Measurements from ENCODE around the gene OASL.
A peak's percentile ranks its signal among the peaks of the same experiment; 100 is the strongest.
"Not testable (repeated sequence)": the region's sequence is repeated elsewhere in the genome, so short reads cannot be mapped to it uniquely, and the experiment has no call there.

Gene OASL

GRCh38 chr12:121038861-121039668 is at the start of gene OASL:
Gene OASL, minus strand, starts transcription at chr12:121039246. Its CDS starts 275 bp downstream, at chr12:121038971.
- DNase-seq (ENCODE audit: low read depth in 2 of 3, low spot score in 2 of 3) = peak in 1 of 3 experiments; percentile 40

- DNase-seq (ENCODE audit: low read depth in 2 of 3, low spot score in 2 of 3) = no peak
Observed at GRCh38 chr12:121088195-121088585, 49.1 kb upstream of the OASL start.

DNA sequence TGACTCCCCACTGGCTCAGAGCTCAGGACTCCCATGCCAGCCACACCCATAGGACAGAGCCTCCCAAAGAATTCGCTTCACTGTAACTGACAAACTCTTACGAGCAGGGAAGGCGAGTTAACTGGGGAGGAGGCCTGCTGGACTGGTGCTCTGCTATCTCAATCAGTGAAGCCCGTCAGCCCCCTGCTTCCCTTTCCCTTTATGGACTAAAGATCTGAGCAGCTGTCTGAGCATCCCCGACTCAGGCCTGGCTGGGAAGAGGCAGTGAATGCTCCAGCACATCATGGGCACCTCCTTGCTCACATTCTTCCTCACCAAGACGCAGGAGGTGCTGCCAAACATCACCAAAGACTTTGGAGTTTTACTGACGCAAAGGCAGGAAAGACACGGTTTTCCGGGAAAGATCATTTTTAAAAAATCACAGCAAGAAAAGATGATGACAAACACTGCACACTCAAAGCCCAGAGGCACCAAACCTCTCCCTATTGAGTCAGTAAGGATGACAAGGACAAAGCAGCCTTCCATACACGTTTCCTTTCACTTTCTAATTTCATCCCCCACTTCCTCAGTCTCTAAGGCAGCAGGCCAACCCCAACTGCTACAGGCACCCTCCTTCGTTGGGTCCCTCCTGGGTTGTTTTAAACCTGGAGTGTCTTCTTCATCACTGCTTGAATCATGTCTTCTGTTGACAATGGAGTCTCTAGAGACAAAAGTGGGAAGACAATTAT is 48.6 kb upstream of the OASL start:
- DNase-seq (ENCODE audit: low read depth in 2 of 3, low spot score in 2 of 3) = no peak

- no peak for DNase-seq (ENCODE audit: low read depth in 2 of 3, low spot score in 2 of 3)
Observed at GRCh38 chr12:121086781-121087295, 47.8 kb upstream of the OASL start.

DNA sequence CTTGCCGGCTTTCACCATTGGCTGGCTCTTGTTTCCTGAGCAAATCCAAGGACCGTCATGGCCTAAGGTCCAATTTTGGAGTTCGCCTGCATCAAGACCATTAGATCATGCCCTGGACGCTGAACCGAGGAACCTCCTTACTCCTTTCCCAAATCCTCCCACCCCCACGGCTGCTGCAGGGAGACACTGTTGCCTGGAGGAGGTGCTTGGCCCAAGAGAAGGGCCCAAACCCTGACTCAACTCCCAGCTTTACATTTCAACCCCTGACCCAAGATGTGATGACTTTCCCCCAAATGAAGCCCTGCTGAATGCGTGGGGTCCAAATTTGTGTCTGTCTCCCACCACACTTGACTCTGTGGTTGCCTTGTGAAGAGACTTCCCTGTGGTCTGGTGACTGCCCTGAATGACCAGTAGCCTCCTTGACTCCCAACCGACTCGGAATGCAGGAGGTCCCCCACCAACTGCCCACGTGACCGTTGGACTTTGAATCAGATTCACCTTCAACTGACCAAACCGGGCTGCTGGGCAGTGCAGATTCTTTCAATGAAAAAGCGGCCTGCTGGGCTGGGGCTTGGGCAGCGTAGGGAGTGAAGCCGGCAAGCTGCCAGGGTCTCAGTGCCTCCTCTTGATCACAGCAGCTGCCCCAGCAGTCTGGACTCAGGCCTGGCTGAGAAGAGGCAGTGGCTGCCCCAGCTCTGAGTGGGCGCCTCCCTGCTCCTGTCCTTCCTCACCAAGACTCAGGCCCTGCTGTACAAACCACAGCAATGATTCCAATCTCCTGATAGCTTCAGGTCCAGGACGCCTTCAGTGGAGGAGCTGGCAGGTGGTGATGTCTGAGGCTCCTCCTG is 46.7 kb upstream of the OASL start:
- no peak for DNase-seq (ENCODE audit: low read depth in 2 of 3, low spot score in 2 of 3)

GRCh38 chr12:121085069-121085468 is 46.0 kb upstream of the OASL start:
- no peak for DNase-seq (ENCODE audit: low read depth in 2 of 3, low spot score in 2 of 3)

- no peak for DNase-seq (ENCODE audit: low read depth in 2 of 3, low spot score in 2 of 3)
Observed at GRCh38 chr12:121084229-121084628, 45.2 kb upstream of the OASL start.

DNA sequence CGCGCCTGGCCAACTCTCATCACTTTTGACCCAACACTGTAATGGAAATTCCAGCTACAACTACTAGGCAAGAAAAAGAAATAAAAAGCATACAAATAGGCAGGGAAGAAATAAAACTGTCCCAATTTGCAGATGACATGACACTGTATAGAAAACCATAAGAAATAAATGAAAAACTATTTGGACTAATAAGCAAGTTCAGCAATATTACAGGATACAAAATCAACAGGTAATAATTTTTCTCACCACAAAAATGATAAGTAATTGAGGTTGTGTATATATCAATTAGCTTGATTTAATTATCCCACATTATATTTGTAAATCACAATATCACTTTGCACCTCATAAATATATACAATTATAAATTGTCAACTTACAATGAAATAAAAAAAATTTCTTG is 41.9 kb upstream of the OASL start:
- no peak for DNase-seq (ENCODE audit: low read depth in 2 of 3, low spot score in 2 of 3)

DNA sequence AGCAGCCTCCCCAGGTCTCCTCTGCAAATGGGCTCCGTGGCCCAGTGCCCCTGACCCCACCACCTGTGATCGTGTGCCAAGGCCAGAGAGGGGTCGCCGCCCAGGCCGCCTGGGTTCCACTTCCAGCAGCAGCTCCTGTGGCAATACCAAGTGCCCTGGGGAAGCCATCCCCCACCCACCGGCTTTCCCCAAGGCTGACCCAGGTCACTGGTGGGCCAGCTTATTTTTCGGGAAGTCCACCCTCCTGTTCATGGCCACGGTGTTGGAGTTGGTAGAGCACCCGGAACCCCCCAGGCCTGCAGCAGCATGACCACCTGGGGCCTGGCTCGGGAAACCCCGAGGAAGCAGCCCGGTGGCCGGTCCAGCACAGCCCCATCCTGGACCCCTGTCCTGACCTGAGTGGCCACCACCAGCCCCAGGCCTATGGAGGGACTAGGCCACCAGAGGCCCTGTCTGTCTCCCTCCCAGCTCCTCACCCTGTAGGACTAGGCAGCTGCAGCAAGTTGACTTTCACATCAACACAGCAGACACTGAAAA is 40.8 kb upstream of the OASL start:
- no peak for DNase-seq (ENCODE audit: low read depth in 2 of 3, low spot score in 2 of 3)

- DNase-seq (ENCODE audit: low read depth in 2 of 3, low spot score in 2 of 3) = not testable (repeated sequence)
Observed at GRCh38 chr12:121077440-121077839, 38.4 kb upstream of the OASL start.

GRCh38 chr12:121075911-121076310 is 36.9 kb upstream of the OASL start:
- DNase-seq (ENCODE audit: low read depth in 2 of 3, low spot score in 2 of 3) = not testable (repeated sequence)

DNA sequence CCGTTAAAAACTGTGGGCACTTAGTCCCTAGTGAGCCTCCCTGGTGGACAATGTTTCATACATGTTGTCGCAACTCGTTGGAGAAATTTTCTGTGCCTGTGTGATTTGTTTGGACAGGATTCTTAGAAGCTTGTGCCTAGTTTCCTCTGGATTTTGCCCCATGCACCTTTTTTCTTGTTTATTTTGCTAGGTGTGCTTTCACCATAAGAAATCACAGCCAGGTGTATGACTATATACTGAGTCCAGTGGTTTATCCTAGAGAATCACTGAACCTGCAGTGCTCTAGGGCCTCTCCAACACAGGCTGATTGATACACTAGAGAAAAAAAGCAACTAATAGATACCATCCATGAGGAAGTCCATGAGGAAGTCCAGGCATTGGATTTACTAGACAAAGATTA is 33.1 kb upstream of the OASL start:
- no peak for DNase-seq (ENCODE audit: low read depth in 2 of 3, low spot score in 2 of 3)

DNA sequence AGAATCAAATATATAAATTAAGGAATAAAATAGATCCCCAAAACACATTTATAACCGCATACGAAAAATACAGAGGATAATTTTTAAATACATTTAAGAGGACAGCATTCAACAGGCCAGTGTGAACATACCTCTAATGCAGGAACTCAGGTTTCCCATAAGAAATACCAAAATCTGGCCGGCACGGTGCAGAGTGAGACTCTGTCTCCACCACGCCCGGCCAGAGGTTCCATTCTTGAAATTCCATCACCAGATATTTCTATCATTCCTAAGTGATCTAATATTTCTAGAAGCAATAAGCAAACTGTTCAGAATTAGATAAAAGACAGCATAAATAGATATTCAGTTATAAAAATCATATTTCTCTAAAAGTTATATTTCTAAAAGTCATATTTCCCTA is 30.2 kb upstream of the OASL start:
- no peak for DNase-seq (ENCODE audit: low read depth in 2 of 3, low spot score in 2 of 3)

GRCh38 chr12:121065345-121065744 is 26.3 kb upstream of the OASL start:
- DNase-seq (ENCODE audit: low read depth in 2 of 3, low spot score in 2 of 3) = no peak

- DNase-seq (ENCODE audit: low read depth in 2 of 3, low spot score in 2 of 3) = not testable (repeated sequence)
Observed at GRCh38 chr12:121064586-121064985, 25.5 kb upstream of the OASL start.

GRCh38 chr12:121064116-121064515 is 25.1 kb upstream of the OASL start:
- DNase-seq (ENCODE audit: low read depth in 2 of 3, low spot score in 2 of 3) = no peak

DNA sequence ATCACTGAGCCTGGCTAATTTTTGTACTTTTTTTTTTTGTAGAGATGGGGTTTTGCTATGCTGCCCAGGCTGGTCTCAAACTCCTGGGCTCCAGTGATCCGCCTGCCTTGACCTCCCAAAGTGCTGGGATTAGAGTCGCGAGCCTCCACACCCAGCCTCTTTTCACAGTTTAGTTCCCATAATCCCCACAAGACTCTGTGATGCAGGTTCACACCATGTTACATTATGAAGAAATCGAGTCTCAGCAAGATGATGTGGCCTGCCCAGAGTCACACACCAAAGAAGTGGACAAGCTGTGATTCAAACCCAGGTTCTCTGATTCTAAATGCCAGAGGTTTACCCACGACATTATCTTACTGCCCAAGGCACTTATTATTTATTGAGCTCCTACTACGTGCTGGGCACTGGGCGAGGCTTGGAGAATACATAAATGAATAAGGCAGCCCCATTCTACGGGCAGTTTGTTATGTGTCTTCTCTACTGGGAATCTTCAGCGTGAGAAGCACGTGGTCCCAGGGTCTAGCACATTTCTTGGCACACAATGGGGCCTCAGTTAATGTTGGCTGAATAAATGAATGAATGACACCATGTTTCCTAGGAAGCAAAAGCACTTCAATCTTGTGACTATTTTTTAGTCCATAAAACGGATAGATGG is 23.5 kb upstream of the OASL start:
- DNase-seq (ENCODE audit: low read depth in 2 of 3, low spot score in 2 of 3) = no peak

- no peak for DNase-seq (ENCODE audit: low read depth in 2 of 3, low spot score in 2 of 3)
Observed at GRCh38 chr12:121061831-121062230, 22.8 kb upstream of the OASL start.

DNA sequence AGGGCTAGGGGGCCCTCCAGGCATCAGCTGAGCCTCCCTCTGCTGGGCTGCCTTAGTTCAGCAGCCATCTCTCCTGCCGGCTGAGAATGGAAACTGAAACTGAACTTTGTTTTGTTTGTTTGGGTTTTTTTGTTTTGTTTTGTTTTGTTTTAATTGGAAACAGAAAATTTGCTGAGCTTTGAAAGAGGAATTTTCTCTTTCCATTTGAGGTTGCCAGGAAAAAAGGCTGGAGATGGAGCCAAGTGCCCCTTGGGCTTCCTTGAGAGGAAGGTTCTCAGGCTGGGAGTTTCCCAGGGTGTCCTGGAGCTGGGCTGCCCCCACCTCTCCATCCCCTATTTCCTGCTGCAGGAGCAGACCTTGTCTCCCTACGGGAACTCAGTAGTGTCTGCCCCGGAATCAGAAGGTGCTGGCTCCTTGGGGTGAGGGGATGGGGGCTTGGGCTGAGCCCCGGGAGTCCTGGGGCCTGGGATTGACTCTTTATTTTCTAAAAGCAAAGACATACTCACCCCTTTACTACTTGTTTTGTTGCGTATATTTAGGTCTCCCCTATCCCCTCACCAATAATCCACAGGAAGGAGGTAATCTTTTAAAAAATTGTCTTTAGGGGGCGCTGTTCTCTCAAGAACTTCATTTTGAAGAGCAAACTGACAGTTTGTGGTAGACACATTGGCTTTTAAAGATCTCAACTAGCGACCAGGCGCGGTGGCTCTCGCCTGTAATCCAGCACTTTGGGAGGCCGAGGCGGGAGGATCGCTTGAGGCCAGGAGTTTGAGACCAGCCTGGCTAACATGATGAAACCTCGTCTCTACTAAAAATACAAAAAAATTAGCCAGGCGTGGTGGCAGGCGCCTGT is 21.3 kb upstream of the OASL start:
- DNase-seq (ENCODE audit: low read depth in 2 of 3, low spot score in 2 of 3) = no peak

Measured in activated CD8-positive, alpha-beta memory T cell treated with anti-CD3 and anti-CD28 coated beads for 48 hours (primary cell).